ENCODE measurements around the gene LEAP2.

- no peak; the same call in 1 of the 2 replicates for TF ChIP-seq POLR2A (IDR thresholded peaks at IDR 0.05; ENCODE audit: low read depth, low read length)
- TF ChIP-seq BHLHE40 (IDR thresholded peaks at IDR 0.05; ENCODE audit: low read depth, low read length) = no peak
- no peak for TF ChIP-seq CTCF (conservative IDR thresholded peaks at IDR 0.05; ENCODE audit: low read depth, low read length)
- no peak for TF ChIP-seq CEBPB (IDR thresholded peaks at IDR 0.05; ENCODE audit: low read depth, low read length)
- peak; percentile 5; the same call in 1 of the 2 replicates for TF ChIP-seq MAZ (IDR thresholded peaks at IDR 0.05; ENCODE audit: borderline replicate concordance, low read depth, low read length)
- no peak for TF ChIP-seq RAD21 (IDR thresholded peaks at IDR 0.05; ENCODE audit: low read length)
- TF ChIP-seq CHD1 (IDR thresholded peaks at IDR 0.05; ENCODE audit: low read depth, low read length) = no peak
- no peak for TF ChIP-seq RFX5 (IDR thresholded peaks at IDR 0.05; ENCODE audit: low read depth, low read length)
These were observed 42.9 kb upstream of the LEAP2 start, which contains the start of gene SHROOM1 for GRCh38 chr5:132830436-132831094.
